ENCODE measurements around the gene COBLL1.
A peak's percentile ranks its signal among the peaks of the same experiment; 100 is the strongest.
"Not testable (repeated sequence)": the region's sequence is repeated elsewhere in the genome, so short reads cannot be mapped to it uniquely, and the experiment has no call there.

The COBLL1 gene

DNA sequence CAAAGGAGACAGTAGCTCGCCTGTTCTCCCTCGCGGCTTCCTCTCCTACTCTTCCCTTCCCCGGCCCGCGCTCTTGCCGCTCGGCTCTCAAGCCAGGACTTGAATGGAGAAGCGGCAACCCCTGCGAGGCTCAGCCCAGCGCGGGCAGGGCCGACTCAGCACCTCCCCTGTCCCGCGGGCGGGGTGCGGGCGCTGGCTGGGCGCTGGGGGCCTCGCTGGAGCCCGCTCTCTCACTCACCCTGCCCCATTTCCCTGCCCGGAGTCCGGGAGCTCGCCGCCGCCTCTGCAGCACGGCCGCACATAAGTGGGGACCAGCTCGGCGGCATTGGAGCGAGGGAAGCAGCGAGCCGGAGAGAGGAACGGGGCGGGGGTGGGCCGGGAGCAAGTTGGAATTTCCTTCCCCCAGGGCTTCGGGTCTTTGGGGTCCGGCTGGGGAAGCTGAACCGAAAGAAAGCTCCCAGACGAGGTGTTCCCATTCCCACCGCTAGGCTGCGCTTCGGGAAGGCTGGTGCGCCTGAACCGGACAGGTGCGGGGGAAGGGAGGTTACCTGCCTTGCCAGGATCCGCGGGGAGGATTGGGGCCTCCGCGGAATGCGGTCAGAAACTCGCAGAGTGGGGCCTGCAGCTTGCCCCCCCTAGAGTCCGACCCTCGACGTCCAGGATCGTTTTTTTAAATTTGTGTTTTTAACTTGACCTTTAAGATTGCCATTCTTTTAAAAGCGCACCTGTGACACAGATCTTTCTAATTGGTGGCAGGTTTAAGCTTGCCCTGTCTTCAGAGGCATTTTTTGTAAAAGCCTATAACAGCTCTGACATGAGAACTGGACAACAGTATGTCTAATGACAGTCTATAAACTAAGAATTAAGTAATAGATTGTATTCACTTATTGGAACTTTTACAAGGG, at the start of gene COBLL1:
Gene COBLL1, minus strand, starts transcription at position 105 of the 905 bp plus-strand sequence. CDS start 627 bp downstream, outside the sequence.
- peak; percentile 85 for DNase-seq

- DNase-seq, result peak; percentile 28
These were observed 48.9 kb upstream of the COBLL1 start for GRCh38 chr2:164890544-164890943.

DNA sequence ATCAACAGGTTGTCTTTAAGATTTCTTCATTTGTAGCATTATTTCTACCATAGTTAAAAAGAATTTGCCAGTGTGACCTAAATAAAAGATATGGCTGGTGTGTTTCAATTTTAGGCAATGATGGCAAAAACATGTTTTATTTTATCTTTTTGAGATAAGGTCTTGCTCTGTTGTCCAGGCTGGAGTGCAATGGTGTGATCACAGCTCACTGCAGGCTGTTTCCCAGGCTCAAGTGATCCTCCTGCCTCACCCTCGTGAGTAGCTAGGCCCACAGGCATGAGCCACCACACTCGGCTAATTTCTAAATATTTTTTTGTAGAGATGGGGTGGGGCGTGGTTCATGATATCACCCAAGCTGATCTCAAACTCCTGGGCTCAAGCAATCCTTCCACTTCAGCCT, 47.0 kb upstream of the COBLL1 start:
- no peak for DNase-seq

GRCh38 chr2:164887434-164888144, 46.0 kb upstream of the COBLL1 start:
- DNase-seq, result no peak

GRCh38 chr2:164882276-164882675, 40.7 kb upstream of the COBLL1 start:
- DNase-seq, result no peak

DNA sequence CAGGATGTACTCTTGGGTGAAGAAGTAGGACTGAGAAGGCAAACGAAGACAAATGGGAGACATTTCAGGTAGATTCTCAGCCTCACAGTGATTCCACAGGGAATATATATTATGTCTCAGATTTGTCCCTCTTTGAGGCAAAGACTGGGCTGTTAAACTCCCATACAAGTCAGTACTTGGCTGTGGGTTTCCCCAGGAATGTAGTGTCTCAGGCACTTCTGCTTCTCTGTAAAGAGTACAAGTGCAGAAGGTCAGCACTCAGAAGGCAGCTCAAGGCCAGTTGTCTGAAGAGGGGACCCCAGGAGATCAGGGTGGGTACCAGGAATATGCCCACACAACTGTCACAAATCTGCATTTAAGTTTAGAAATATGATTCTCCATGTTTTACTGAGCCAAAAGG, 39.9 kb upstream of the COBLL1 start:
- no peak for DNase-seq

- DNase-seq, result no peak
These were observed 38.4 kb upstream of the COBLL1 start for GRCh38 chr2:164879901-164880535.

DNA sequence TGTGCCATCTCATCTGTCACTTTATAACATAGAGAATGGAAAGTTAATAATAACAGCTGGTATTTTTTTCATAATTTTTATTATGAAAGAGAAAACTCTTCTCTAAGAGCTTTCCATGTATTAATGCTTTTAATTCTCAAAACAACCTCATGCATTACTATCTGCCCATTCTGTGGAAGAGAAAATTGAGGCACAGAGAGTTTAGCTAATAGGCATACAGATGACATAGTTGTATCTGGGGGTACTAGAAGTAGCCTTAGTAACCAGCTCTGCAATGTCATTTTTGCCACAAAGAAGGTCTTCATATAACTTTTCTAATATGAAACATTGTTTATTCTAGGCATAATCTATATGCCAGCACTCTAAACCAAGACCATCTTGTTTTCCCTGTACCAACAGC, 36.3 kb upstream of the COBLL1 start:
- DNase-seq, result no peak

DNA sequence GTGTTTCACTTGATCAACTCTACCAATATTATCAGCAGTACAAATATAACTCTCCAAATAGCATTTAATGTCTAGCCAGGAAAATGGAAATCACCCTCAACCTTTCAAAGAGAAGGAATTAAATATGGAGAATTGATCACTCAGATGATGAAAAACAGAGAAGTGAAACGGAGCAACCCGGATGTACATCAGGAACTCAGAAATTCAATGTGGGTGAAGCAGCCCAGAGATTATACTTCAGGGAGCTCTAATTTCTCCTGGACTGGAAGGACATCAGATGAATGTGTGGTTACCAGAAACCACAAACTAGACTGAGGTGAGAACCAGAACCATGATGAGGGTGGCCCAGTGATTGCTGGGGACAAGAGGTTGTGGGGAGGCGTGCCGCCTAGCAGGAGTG, 35.5 kb upstream of the COBLL1 start:
- no peak for DNase-seq

DNA sequence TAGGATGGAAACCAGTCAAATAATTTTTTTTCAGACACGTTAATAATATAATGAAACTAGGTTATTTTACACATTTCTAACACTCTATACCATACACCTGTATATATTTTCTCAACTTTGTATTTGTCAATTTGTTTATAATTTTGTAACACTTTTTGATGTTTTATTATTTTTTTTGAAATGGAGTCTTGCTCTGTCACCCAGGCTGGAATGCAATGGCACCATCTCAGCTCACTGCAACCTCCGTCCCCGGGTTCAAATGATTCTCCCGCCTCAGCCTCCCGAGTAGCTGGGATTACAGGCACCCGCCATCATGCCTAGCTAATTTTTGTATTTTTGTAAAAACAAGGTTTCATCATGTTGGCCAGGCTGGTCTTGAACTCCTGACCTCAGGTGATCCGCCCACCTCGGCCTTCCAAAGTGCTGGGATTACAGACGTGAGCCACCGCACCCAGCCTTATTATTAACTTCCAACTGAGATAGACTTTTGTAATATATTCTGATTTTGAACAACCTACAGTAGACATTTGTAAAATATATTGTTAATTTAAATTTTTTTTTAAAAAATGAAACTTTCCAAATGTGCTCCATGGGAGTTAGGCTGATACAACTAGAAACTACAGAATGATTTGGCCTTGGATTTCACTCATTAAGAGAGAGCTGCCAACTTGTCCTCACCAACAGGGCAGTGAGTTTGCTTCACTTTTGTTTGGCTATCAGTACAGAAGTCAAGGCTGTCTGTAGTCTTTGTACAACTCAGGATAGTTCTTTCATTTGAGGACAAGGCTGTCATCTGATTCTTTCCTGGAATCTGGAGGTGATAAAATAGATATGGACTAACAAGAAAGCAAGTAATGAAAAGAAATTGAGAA, 33.9 kb upstream of the COBLL1 start:
- no peak for DNase-seq

DNA sequence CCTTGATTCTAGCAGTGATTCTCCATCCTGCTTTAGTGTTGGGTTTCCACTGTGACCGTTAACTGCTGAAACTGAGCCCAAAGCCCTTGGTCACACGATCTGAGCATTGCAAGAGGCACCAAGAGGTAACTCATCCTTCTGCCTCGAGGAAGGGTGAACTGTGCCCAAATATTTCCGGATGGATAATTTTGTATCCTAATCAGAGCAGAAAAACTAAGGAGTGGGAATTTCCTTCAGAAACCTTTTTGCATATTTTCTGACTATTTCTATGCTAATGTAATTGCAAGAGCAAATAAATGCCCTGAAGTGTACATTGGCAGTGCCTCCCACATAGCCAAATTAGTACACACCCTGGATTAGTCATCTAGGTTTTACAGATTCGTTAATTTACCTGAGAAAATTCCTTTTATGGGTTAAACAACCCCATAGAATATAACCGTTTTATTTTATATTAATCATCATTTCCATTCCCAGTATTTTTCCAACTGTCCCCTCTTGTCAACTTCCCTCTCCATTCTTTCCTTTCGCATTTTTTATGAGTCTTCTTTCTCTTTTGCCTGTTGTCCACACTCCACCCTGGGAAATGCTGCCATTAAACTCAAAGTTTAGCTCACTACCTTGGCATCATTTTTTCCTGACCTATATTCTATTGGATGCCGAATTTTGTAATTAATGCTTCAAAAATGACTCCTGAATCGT, 31.7 kb upstream of the COBLL1 start:
- no peak for DNase-seq

DNA sequence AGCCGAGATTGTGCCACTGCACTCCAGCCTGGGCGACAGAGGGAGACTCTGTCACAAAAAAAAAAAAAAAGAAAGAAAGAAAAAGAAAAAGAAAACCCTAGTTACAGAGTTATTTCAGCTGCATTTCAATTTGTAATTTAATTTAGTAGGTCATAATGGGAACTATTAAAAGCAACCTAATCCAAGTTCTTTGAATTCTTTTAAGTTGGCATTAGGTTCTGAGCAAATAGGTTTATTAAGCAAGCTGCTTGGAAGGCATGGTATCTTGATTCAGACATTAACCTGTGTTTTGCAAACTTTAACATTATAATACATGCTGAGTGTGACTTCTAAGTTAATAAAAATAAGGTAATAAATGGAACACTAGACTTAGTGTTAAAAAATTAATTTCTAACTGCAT, 29.8 kb upstream of the COBLL1 start:
- DNase-seq, result no peak

DNA sequence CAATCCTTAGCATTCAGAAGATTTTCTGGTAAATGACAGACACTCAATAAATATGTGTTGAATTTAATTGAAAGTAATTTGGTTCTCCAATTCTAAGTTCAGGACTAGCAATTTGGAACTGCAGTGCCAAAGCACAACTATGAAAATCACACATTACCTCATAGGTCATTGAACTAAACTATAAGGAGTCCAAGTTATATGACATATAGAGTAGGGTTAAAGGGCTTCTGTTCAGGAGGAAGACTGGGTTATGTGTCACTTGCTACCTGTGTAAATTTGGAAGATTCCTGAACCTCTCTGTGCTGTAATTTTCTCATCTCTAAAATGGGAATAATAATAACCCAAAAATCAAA, 27.8 kb upstream of the COBLL1 start:
- DNase-seq, result no peak

GRCh38 chr2:164868563-164869419, 27.2 kb upstream of the COBLL1 start:
- DNase-seq, result no peak

DNA sequence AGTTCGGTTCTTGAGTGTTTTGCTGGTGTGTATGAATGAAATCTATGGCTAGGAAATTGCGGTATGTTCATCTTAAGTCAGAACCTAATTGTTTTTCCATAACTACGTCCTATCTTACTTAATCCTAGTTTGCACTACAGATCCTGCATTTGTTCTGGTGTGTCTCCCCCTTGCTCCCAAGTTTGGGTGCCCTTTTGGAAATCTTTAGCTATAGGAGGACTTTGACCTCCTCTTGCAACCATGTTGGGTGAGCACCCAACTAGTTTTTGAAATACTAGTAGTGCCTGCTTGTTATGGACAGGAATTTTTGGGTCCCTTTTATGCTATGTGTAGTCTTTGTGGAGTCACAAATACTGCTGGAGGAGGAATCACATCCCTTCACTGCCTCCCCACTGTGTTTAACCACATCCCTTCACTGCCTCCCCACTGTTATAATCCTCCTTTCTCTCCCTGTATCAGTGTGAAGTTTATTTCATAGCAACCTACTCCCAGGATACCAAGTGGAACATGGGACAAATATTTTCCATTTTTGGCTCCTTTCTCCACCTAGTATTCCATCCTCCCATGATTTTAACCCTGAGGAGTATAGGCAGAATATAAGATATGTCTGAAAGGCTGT, 26.3 kb upstream of the COBLL1 start:
- DNase-seq, result no peak

- DNase-seq, result peak; percentile 33
These were observed 24.8 kb upstream of the COBLL1 start for GRCh38 chr2:164866381-164866780.

GRCh38 chr2:164860694-164861042, 19.0 kb upstream of the COBLL1 start:
- no peak for DNase-seq

DNA sequence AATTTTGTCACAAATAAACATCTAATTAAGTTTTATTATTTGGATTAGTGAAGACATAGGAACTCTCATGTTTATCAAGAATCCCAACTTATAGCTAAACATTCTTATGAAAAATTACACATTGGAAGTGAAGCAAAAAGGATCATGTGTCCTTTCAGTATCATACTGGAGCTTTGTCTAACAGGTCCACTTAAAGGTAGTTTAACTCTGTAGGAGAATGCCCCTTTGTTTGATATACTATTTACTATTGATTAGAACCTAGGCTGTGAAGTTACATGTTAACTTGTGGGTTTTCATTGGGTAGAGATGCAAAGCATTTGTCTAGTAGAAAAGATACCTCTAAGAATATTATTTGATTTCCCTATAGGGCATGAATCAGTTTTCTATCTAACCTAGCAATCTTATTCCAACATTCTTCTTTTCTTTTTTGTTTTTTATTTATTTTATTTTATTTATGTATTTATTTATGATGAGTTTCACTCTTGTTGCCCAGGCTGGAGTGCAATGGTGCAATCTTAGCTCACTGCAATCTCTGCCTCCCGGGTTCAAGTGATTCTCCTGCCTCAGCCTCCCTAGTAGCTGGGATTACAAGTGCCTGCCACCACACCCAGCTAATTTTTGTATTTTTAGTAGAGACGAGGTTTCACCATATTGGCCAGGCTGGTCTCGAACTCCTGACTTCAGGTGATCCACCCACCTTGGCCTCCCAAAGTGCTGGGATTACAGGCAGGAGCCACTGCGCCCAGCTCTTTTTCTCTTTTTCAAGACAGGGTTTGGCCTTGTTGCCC, 18.5 kb upstream of the COBLL1 start:
- DNase-seq, result not testable (repeated sequence)

DNA sequence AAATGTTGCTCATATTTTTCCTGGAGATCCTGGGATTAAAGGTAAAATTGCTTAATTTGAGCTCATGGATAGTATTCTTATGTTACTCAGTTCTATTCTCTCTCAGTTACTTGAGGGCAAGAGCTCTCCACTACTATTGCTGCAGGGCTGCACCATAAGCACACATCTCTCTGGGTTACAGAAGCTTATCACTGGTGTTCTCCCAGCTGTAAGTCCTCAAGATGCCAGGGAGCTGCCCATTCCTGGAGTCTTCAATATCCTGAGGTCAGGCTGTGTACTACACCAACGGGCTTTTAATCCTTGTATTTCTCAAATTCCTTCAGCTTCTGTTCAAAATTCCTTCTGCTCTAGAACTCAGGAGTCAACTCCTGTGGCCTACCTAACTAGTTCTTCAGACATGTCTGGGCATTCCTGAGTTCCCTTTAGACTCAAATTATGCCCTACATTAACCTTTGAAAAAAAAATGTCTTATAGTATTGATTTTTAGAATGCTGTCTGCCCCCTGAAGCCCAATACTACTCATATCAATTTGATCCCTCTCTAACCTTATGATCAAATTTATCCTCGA, 17.7 kb upstream of the COBLL1 start:
- DNase-seq, result no peak

GRCh38 chr2:164852086-164852485, 10.5 kb upstream of the COBLL1 start:
- no peak for DNase-seq

Measured in OCI-M1 (cell line).